OCI-LY1 (cell line): Measurements from ENCODE around the gene PYGL.

Source experiments
- H2AFZ ChIP-seq: fragments of 200-600 bp; sonication (generic), shearing (Covaris generic); 2 replicates; pipeline ENCODE4 v1.6.0; 2014; ENCODE audit warnings: antibody characterized with exemption, mild to moderate bottlenecking, low read length
- H3F3A ChIP-seq: fragments of 200-600 bp; sonication (generic), shearing (Covaris generic); 2 replicates; pipeline ENCODE4 v1.6.0; 2014; ENCODE audit warnings: mild to moderate bottlenecking, antibody characterized with exemption, low read length, moderate library complexity; ENCODE audit not compliant: insufficient read depth
- H3K27ac ChIP-seq: fragments of 200-600 bp; sonication (generic); 2 replicates; pipeline ENCODE4 v1.5.1; 2014; ENCODE audit warnings: low read length, mixed run types, mild to moderate bottlenecking, low read depth; ENCODE audit not compliant: poor library complexity, severe bottlenecking
- H3K27me3 ChIP-seq: fragments of 200-600 bp; sonication (generic); 2 replicates; pipeline ENCODE4 v1.6.0; 2014; ENCODE audit warnings: antibody characterized with exemption, mild to moderate bottlenecking, low read length, moderate library complexity; ENCODE audit not compliant: insufficient read depth
- H3K36me3 ChIP-seq: fragments of 200-600 bp; sonication (generic); 2 replicates; pipeline ENCODE4 v1.6.1; 2014; ENCODE audit warnings: mild to moderate bottlenecking, antibody characterized with exemption, low read length, moderate library complexity, mixed read lengths; ENCODE audit not compliant: insufficient read depth
- H3K4me1 ChIP-seq: fragments of 200-600 bp; sonication (generic); 2 replicates; pipeline ENCODE4 v1.5.1; 2014; ENCODE audit warnings: mild to moderate bottlenecking, low read length, moderate library complexity; ENCODE audit not compliant: insufficient read depth, severe bottlenecking
- H3K4me2 ChIP-seq: fragments of 200-600 bp; sonication (generic), shearing (Covaris generic); 2 replicates; pipeline ENCODE4 v1.6.1; 2014; ENCODE audit warnings: low read length
- H3K4me3 ChIP-seq: fragments of 200-600 bp; sonication (generic); 2 replicates; pipeline ENCODE4 v1.5.1; 2014; ENCODE audit warnings: low read length, low read depth, mild to moderate bottlenecking, mixed read lengths; ENCODE audit not compliant: poor library complexity, severe bottlenecking
- H3K79me2 ChIP-seq: fragments of 200-600 bp; shearing (Covaris generic); 2 replicates; pipeline ENCODE4 v1.6.1; 2016; ENCODE audit warnings: mixed run types, low read length, mixed read lengths; ENCODE audit not compliant: insufficient read depth
- H3K9ac ChIP-seq: fragments of 200-600 bp; sonication (generic), shearing (Covaris generic); 2 replicates; pipeline ENCODE4 v1.6.1; 2014; ENCODE audit warnings: mild to moderate bottlenecking, low read length, mixed read lengths
- H3K9me2 ChIP-seq: fragments of 200-600 bp; sonication (generic), shearing (Covaris generic); 2 replicates; pipeline ENCODE4 v1.6.1; 2014; ENCODE audit warnings: low read depth, mild to moderate bottlenecking, low read length, mixed read lengths
- H3K9me3 ChIP-seq: fragments of 200-600 bp; shearing (Covaris generic); 2 replicates; pipeline ENCODE4 v1.6.1; 2014; ENCODE audit warnings: low read length, mixed read lengths
- H4K20me1 ChIP-seq: fragments of 200-600 bp; sonication (generic), shearing (Covaris generic); 2 replicates; pipeline ENCODE4 v1.6.0; 2016; ENCODE audit warnings: mild to moderate bottlenecking, low read length; ENCODE audit not compliant: insufficient read depth
- CTCF ChIP-seq: fragments of 200-600 bp; sonication (generic), shearing (Covaris generic); IDR thresholded peaks from 2 replicates; pipeline ENCODE4 v1.5.1; 2017; ENCODE audit warnings: mild to moderate bottlenecking, antibody characterized with exemption, low read length, moderate library complexity, mixed read lengths
- EZH2 ChIP-seq: fragments of 200-600 bp; sonication (generic), shearing (Covaris generic); IDR thresholded peaks from 2 replicates; pipeline ENCODE4 v1.8.0; 2017; ENCODE audit warnings: borderline replicate concordance, mixed run types, mild to moderate bottlenecking, antibody characterized with exemption, low read length, moderate library complexity, mixed read lengths

PYGL gene

DNA sequence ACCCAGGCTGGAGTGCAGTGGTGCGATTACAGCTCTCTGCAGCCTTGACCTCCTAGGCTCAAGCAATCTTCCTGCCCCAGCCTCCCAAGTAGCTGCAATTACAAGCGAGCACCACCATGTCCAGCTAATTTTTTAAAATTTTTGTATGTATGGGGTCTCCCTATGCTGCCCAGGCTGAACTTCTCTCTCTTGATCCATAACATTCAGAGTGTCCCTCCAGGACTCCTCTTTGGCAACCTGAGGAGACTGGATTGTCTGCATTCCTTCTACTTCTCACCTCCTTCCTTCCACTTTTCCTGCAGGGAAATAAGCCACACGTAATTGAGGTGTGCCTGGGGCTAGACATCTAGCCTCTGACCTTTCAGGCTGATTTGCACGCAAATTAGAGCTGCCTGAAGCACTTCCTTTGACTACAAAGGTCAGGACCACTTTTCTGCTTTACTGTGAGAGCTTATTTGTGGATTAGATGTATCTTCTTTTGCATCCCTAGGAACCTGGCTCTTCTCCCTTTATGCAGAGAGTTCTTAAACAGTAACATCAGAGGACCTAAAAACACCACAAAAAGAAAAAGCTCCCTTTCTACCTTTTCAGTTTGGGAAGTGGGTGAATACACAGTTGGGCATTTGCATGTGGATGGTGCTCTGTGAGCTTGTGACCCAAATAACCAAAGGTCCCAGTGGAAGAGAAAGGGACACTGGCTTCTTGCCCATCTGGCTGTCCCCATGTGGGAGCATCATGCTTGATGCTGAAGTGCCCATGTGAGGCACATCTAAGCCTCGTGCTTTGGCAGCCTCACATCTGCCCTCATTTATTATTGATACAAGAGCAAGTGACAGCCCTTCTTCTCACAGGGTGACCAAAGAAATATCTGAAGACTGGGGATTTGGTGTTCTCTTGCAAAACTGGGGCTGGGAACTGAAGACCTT, 33.5 kb downstream of the PYGL start:
- Histone ChIP-seq H3K4me2 (no peak overlapping the region), H3K79me2 (no peaks in the 10 kb centered on the region), H3K4me3 (no peak overlapping the region), H3K36me3 (peaks cover 36% of the 10 kb centered on the region), H2AFZ (no peak overlapping the region), H3K27ac (no peak overlapping the region), H3K4me1 (peaks cover 8% of the 10 kb centered on the region), H3K9ac (no peak overlapping the region), H4K20me1 (no peaks in the 10 kb centered on the region), H3F3A (no peaks in the 10 kb centered on the region), H3K9me3 (no peaks in the 10 kb centered on the region; the same call in 1 of the 2 replicates), H3K27me3 (no peaks in the 10 kb centered on the region), H3K9me2 (no peaks in the 10 kb centered on the region)
- TF ChIP-seq CTCF (no peak), EZH2 (no peak)

DNA sequence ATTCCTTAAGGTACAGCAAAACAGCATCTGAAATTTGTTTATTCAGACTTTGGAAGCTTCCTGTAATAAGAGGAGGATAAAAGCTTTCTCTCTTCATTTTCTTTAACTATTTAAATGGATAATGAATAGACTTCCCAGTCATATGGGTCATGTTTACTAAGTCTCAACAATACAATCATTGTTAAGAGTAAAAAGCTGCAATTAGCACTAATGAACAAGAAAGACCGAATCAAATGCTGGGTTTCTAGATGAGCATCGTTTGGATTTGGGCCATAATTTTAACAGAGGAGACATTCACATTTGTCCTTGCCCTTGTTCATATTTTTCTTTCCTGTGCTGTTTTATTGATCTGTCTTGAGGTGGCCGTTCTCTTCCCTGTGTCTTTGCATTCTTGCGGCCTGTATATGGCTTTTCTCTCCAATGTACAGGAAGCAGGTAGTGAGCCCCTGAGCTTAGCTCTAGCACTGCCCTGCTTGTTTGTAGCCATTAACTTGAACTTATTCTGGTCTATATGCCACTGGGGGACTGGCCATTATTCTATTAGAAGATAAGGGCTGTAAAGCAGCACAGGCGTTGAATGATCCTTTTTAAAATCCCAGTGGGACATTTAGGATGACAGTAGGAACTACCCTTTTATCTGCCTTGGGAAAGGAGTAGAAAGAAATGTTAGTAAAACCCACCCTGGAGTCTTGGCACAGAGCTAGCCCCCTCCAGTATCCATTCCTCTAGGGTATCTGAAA, 37.8 kb downstream of the PYGL start:
- Histone ChIP-seq H3K4me3 (no peak overlapping the region), H2AFZ (no peak overlapping the region), H4K20me1 (no peaks in the 10 kb centered on the region), H3K4me2 (no peak overlapping the region), H3K9ac (no peak overlapping the region), H3F3A (no peaks in the 10 kb centered on the region), H3K4me1 (peaks cover 17% of the 10 kb centered on the region), H3K9me3 (peaks cover 7% of the 10 kb centered on the region; the same call in 1 of the 2 replicates), H3K9me2 (no peaks in the 10 kb centered on the region), H3K27me3 (no peaks in the 10 kb centered on the region), H3K36me3 (peaks cover 43% of the 10 kb centered on the region), H3K79me2 (no peaks in the 10 kb centered on the region), H3K27ac (no peak overlapping the region)
- no peak for TF ChIP-seq EZH2
- no peak for TF ChIP-seq CTCF

- Histone ChIP-seq H3K36me3 (peaks cover 30% of the 10 kb centered on the region), H3K9me3 (peaks cover 7% of the 10 kb centered on the region; the same call in 1 of the 2 replicates), H3K27me3 (no peaks in the 10 kb centered on the region), H3K27ac (no peak overlapping the region), H3K9ac (no peak overlapping the region), H4K20me1 (no peaks in the 10 kb centered on the region), H3K79me2 (no peaks in the 10 kb centered on the region), H2AFZ (no peak overlapping the region), H3K4me3 (no peak overlapping the region), H3F3A (no peaks in the 10 kb centered on the region), H3K9me2 (no peaks in the 10 kb centered on the region), H3K4me1 (peaks cover 18% of the 10 kb centered on the region), H3K4me2 (no peak overlapping the region)
- TF ChIP-seq CTCF (no peak), EZH2 (no peak)
Observed at GRCh38 chr14:50904719-50905118, 39.6 kb downstream of the PYGL start.
